Chondrocyte (in vitro differentiated cells): ENCODE data around the gene MCC. TPM values are rescaled to one million over a fixed set of nuclear protein-coding genes. Genes with fewer than 3 reads are reported as not detected.

Experiments
- DNase-seq: peaks from one replicate; pipeline ENCODE4 v3.0.0; 2021; ENCODE audit warnings: mixed read lengths, low spot score
- H3K27ac Mint-ChIP-seq: one replicate; pipeline ENCODE4 v1.8.0; 2021; ENCODE audit warnings: mild to moderate bottlenecking, moderate library complexity, mixed read lengths; ENCODE audit not compliant: unreplicated experiment
- H3K27me3 Mint-ChIP-seq: 2 replicates; pipeline ENCODE4 v1.8.0; 2021; ENCODE audit warnings: low read depth, mixed read lengths
- H3K36me3 Mint-ChIP-seq: 2 replicates; pipeline ENCODE4 v1.8.0; 2021; ENCODE audit warnings: low read depth, mixed read lengths
- H3K4me1 Mint-ChIP-seq: 2 replicates; pipeline ENCODE4 v1.8.0; 2021; ENCODE audit warnings: low read depth, mild to moderate bottlenecking, mixed read lengths
- H3K4me3 Mint-ChIP-seq: one replicate; pipeline ENCODE4 v1.8.0; 2021; ENCODE audit warnings: mild to moderate bottlenecking, moderate library complexity, mixed read lengths; ENCODE audit not compliant: unreplicated experiment
- H3K9me3 Mint-ChIP-seq: 2 replicates; pipeline ENCODE4 v1.8.0; 2021; ENCODE audit warnings: low read depth, mixed read lengths
- total RNA-seq: library from RNA; stranded (reverse); gene quantifications from 3 replicates; pipeline ENCODE4 v1.2.1, GENCODE V29; 2021
- TF ChIP-seq, protein P1 (sequence below): fragments of 200-600 bp; sonication (generic); IDR thresholded peaks from 2 replicates; pipeline ENCODE4 v1.5.0; 2021; ENCODE audit warnings: antibody characterized with exemption, mild to moderate bottlenecking, moderate library complexity

The MCC gene
- total RNA-seq, 1 donor from 2014 or later, result 15.0 TPM

GRCh38 chr5:113380807-113381326, 107.4 kb downstream of the MCC start:
- TF ChIP-seq, protein P1, sequence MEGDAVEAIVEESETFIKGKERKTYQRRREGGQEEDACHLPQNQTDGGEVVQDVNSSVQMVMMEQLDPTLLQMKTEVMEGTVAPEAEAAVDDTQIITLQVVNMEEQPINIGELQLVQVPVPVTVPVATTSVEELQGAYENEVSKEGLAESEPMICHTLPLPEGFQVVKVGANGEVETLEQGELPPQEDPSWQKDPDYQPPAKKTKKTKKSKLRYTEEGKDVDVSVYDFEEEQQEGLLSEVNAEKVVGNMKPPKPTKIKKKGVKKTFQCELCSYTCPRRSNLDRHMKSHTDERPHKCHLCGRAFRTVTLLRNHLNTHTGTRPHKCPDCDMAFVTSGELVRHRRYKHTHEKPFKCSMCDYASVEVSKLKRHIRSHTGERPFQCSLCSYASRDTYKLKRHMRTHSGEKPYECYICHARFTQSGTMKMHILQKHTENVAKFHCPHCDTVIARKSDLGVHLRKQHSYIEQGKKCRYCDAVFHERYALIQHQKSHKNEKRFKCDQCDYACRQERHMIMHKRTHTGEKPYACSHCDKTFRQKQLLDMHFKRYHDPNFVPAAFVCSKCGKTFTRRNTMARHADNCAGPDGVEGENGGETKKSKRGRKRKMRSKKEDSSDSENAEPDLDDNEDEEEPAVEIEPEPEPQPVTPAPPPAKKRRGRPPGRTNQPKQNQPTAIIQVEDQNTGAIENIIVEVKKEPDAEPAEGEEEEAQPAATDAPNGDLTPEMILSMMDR, result no peak
- peaks cover 31% of the 10 kb centered on the region for H3K4me1 Mint-ChIP-seq
- no peak for DNase-seq
- H3K4me3 Mint-ChIP-seq, result no peak overlapping the region
- H3K27ac Mint-ChIP-seq, result no peak overlapping the region
- no peaks in the 10 kb centered on the region for H3K27me3 Mint-ChIP-seq
- peaks cover 2% of the 10 kb centered on the region for H3K36me3 Mint-ChIP-seq
- H3K9me3 Mint-ChIP-seq, result no peaks in the 10 kb centered on the region

DNA sequence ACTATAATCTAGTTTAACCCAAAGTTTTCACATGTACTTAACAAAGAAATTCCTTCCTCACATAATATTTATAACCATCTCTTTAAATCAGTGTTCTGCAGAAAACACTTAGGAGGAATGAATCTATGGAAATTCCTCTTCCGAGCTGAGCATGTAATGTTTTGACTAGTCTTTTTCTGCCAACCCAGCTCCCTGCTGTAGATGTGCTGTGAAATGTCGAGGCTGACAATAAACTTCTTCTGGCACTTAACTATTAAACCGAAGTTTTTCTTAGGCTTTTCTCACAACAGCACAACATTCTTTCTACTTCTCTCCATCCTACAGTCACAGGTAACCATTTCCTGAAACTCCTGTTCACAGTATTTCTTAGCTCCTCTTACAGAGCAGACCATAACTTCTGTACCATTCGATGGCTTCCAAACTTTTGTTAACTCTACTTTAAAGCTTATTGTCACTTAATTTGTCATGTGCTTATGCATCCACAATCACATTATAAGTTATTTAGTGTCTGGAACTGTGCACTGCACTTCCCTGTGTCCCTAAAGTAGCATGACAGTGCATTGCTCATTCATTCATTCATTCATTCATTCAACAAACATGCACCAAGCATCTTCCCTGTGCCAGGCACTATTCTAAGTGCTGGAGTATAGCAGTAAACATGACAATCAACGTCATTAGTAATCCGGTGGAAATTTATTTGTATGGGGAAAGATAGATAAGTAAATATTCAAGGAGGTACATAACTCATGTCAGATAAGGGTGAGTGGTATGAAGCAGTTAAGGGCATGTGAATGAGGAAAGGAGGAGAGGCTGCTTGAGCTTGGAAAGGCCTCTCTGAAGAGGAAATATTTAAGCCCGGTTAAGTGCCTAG, 108.1 kb downstream of the MCC start:
- TF ChIP-seq, protein P1, result no peak
- H3K9me3 Mint-ChIP-seq, result peaks cover under 1% of the 10 kb centered on the region

DNA sequence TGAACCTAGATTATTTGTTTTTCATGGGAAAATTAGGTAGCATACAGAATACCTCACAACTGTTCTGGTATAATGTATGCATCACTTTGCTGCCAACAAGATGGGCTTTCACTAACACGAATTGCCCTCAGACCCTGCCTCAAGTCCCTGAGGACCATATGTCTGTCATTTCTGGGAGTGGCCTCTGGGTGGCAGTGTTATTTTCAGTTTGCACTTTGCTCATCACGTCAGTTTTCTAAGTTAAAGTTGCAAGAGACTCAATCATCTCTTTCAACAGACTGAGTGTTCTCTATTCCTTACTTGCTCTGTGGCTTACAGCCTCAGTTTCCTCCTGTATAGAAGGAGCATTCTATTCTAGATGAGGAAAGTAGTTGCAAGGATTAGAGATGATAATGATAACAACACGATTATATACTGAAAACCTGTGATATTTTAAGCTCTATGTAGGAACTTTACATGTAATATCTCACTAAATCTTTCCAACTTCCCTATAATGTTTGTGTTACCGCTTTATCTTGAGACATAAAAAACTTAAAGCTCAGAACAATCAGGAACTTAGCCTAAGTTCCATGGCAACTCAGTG, 109.2 kb downstream of the MCC start:
- TF ChIP-seq, protein P1, result peak; percentile 90
- H3K36me3 Mint-ChIP-seq, result peaks cover 6% of the 10 kb centered on the region
- H3K27me3 Mint-ChIP-seq, result no peaks in the 10 kb centered on the region
- no peak for DNase-seq
- H3K27ac Mint-ChIP-seq, result no peak overlapping the region
- H3K9me3 Mint-ChIP-seq, result peaks cover 3% of the 10 kb centered on the region
- H3K4me1 Mint-ChIP-seq, result peaks cover 31% of the 10 kb centered on the region
- no peak overlapping the region for H3K4me3 Mint-ChIP-seq

More for the DNA sequence above, 108.1 kb downstream of the MCC start:
- peaks cover 3% of the 10 kb centered on the region for H3K36me3 Mint-ChIP-seq
- H3K4me1 Mint-ChIP-seq, result peaks cover 31% of the 10 kb centered on the region
- H3K27ac Mint-ChIP-seq, result peak overlapping the region; percentile 0
- H3K27me3 Mint-ChIP-seq, result no peaks in the 10 kb centered on the region
- no peak for DNase-seq
- no peak overlapping the region for H3K4me3 Mint-ChIP-seq

- peaks cover 31% of the 10 kb centered on the region for H3K4me1 Mint-ChIP-seq
- H3K9me3 Mint-ChIP-seq, result peaks cover 3% of the 10 kb centered on the region
- H3K36me3 Mint-ChIP-seq, result peaks cover 6% of the 10 kb centered on the region
- H3K27me3 Mint-ChIP-seq, result no peaks in the 10 kb centered on the region
- TF ChIP-seq, protein P1, result no peak
- no peak overlapping the region for H3K4me3 Mint-ChIP-seq
- no peak for DNase-seq
- H3K27ac Mint-ChIP-seq, result no peak overlapping the region
These were observed 109.7 kb downstream of the MCC start for GRCh38 chr5:113378514-113378913.

- peaks cover 28% of the 10 kb centered on the region for H3K4me1 Mint-ChIP-seq
- no peak overlapping the region for H3K4me3 Mint-ChIP-seq
- TF ChIP-seq, protein P1, result no peak
- no peak for DNase-seq
- H3K27me3 Mint-ChIP-seq, result no peaks in the 10 kb centered on the region
- H3K9me3 Mint-ChIP-seq, result peaks cover 3% of the 10 kb centered on the region
- no peak overlapping the region for H3K27ac Mint-ChIP-seq
- H3K36me3 Mint-ChIP-seq, result peaks cover 4% of the 10 kb centered on the region
These were observed 110.2 kb downstream of the MCC start for GRCh38 chr5:113378081-113378480.
